HEK293 (cell line): ENCODE data around the gene SERPINI1.

Experiments
- SP2 ChIP-seq: fragments of 450-650 bp; formaldehyde crosslinking; IDR thresholded peaks from 2 replicates; pipeline ENCODE4 v1.5.1; 2016; ENCODE audit warnings: missing biosample characterization, missing genetic modification characterization
- ZNF112 ChIP-seq: fragments of 450-650 bp; formaldehyde crosslinking; IDR thresholded peaks from 2 replicates; pipeline ENCODE4 v1.5.0; 2017; ENCODE audit warnings: missing biosample characterization, missing genetic modification characterization
- ZNF596 ChIP-seq: fragments of 450-650 bp; IDR thresholded peaks from 2 replicates; pipeline ENCODE4 v1.5.0; 2018; ENCODE audit warnings: missing biosample characterization, mild to moderate bottlenecking, missing genetic modification characterization, moderate library complexity
- ZNF629 ChIP-seq: fragments of 450-650 bp; formaldehyde crosslinking; IDR thresholded peaks from 2 replicates; pipeline ENCODE4 v1.5.1; 2017; ENCODE audit warnings: missing biosample characterization, missing genetic modification characterization
- ZNF791 ChIP-seq: fragments of 450-650 bp; formaldehyde crosslinking; IDR thresholded peaks from 2 replicates; pipeline ENCODE4 v1.5.1; 2016; ENCODE audit warnings: missing biosample characterization, missing genetic modification characterization
- TF ChIP-seq, protein P1 (sequence below): fragments of 450-650 bp; formaldehyde crosslinking; IDR thresholded peaks from 2 replicates; pipeline ENCODE4 v1.5.1; 2016; ENCODE audit warnings: missing biosample characterization, missing genetic modification characterization

DNA sequence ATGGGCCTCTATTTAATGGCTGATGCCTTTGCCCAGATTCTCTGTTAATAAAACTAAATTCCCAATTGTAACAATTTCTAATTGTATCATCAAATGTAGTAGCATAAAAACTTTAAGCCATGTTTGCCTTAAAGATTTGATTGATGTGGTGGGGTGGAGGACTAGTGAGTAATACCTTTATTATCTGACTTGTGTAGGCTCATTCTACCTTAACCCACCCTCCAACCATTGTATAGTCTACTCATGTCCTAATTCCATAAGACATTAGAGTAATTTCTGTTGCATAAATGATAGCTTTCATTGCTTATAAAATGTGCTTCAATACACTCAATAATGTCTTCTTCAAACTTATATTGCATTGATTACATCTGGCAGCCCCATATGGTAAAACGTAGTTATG, 25.8 kb downstream of the SERPINI1 start:
- TF ChIP-seq, protein P1, sequence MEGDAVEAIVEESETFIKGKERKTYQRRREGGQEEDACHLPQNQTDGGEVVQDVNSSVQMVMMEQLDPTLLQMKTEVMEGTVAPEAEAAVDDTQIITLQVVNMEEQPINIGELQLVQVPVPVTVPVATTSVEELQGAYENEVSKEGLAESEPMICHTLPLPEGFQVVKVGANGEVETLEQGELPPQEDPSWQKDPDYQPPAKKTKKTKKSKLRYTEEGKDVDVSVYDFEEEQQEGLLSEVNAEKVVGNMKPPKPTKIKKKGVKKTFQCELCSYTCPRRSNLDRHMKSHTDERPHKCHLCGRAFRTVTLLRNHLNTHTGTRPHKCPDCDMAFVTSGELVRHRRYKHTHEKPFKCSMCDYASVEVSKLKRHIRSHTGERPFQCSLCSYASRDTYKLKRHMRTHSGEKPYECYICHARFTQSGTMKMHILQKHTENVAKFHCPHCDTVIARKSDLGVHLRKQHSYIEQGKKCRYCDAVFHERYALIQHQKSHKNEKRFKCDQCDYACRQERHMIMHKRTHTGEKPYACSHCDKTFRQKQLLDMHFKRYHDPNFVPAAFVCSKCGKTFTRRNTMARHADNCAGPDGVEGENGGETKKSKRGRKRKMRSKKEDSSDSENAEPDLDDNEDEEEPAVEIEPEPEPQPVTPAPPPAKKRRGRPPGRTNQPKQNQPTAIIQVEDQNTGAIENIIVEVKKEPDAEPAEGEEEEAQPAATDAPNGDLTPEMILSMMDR (tag by site-specific recombination): no peak
- TF ChIP-seq SP2 (tag by site-specific recombination) (no peak), ZNF629 (tag by site-specific recombination) (no peak), ZNF791 (tag by site-specific recombination) (no peak), ZNF112 (tag by site-specific recombination) (no peak), ZNF596 (tag by site-specific recombination) (no peak)
